Prostate gland (tissue), 2 donors: ENCODE measurements around the gene RCAN3. TPM values are rescaled to one million over a fixed set of nuclear protein-coding genes. Genes with fewer than 3 reads are reported as not detected.

Source experiments
- DNase-seq: peaks from one replicate; pipeline ENCODE4 v3.0.0-alpha.2; 2019; ENCODE audit warnings: low spot score
- H3K27ac ChIP-seq, 2 donors: fragments of 200-600 bp; sonication (generic); 2 replicates each; pipeline ENCODE4 v1.5.1; 2017 to 2019
- H3K27me3 ChIP-seq: fragments of 200-600 bp; sonication (generic); replicated peaks from 2 replicates; pipeline ENCODE4 v1.5.1; 2019; ENCODE audit not compliant: insufficient read depth
- H3K36me3 ChIP-seq, 2 donors: fragments of 200-600 bp; sonication (generic); 1 replicate in 1 of 2; 2 replicates in 1 of 2; pipeline versions ENCODE4 v1.5.1 to v1.8.1; 2017 to 2019
- H3K4me1 ChIP-seq: fragments of 200-600 bp; sonication (generic); replicated peaks from 2 replicates; pipeline ENCODE4 v1.5.1; 2019
- H3K4me3 ChIP-seq, 2 donors: fragments of 200-600 bp; sonication (generic); 2 replicates each; pipeline ENCODE4 v1.5.1; 2017 to 2019
- H3K9me3 ChIP-seq: fragments of 200-600 bp; sonication (generic); 2 replicates; pipeline ENCODE4 v1.5.1; 2017
- CTCF ChIP-seq, 4 experiments: fragments of 200-600 bp in 2 of 4; fragments of 450-650 bp in 2 of 4; sonication (generic) in 2 of 4; IDR thresholded peaks; 1 replicate in 3 of 4; 2 replicates in 1 of 4; pipeline ENCODE4 v1.5.1; 2016 to 2019; ENCODE audit warnings: antibody characterized with exemption in 4 of 4, mild to moderate bottlenecking in 2 of 4, moderate library complexity in 2 of 4
- POLR2A ChIP-seq: fragments of 450-650 bp; IDR thresholded peaks from one replicate; pipeline ENCODE4 v1.6.1; 2016; ENCODE audit warnings: antibody characterized with exemption, mild to moderate bottlenecking
- POLR2AphosphoS5 ChIP-seq: sonication (generic); formaldehyde crosslinking; IDR thresholded peaks from one replicate; pipeline ENCODE4 v1.6.1; 2017; ENCODE audit warnings: antibody characterized with exemption
- WGBS: methylation state at CpG from one replicate; pipeline ENCODE4 v1.1.5; 2018; 5-methylcytosine and 5-hydroxymethylcytosine counted together
- intact Hi-C: fragments of 100-400 bp; cut with DNase I; formaldehyde crosslinking; loops from one replicate; pipeline ENCODE4 v1.14.2; 2022
- total RNA-seq, 2 donors: library from RNA; depleted of rRNA; stranded (reverse); fragments of >200 nt; gene quantifications; one replicate each; pipeline ENCODE4 v1.1.0, GENCODE V29; 2016

Gene RCAN3
- total RNA-seq, 2 donors from 2014 or later = 50.8 to 238 TPM

GRCh38 chr1:24476571-24476970 lies 26.1 kb upstream of the RCAN3 start:
- Histone ChIP-seq H3K4me3 (no peak overlapping the region), H3K9me3 (no peaks in the 10 kb centered on the region), H3K4me1 (peaks cover 10% of the 10 kb centered on the region), H3K36me3 (no peaks in the 10 kb centered on the region), H3K27ac (peak overlapping the region; percentile 35 to 69), H3K27me3 (no peaks in the 10 kb centered on the region)
- 38% methylated on average over 2 of the region's 2 CpGs for WGBS
- TF ChIP-seq CTCF (IDR thresholded peaks at IDR 0.05) (no peak), POLR2AphosphoS5 (no peak), POLR2A (no peak)
- intact Hi-C loops = no loop called here
- no peak for DNase-seq

GRCh38 chr1:24477309-24477708 lies 25.3 kb upstream of the RCAN3 start:
- Histone ChIP-seq H3K9me3 (no peaks in the 10 kb centered on the region), H3K4me3 (no peak overlapping the region), H3K4me1 (peaks cover 10% of the 10 kb centered on the region), H3K27ac (peak overlapping the region; percentile 35 to 69), H3K36me3 (no peaks in the 10 kb centered on the region), H3K27me3 (no peaks in the 10 kb centered on the region)
- WGBS = 72% methylated on average over 4 of the region's 4 CpGs
- TF ChIP-seq POLR2A (no peak), CTCF (IDR thresholded peaks at IDR 0.05) (no peak), POLR2AphosphoS5 (no peak)
- intact Hi-C loops = no loop called here
- no peak for DNase-seq

GRCh38 chr1:24481101-24481500 lies 21.5 kb upstream of the RCAN3 start:
- Histone ChIP-seq H3K4me1 (peaks cover 7% of the 10 kb centered on the region), H3K27ac (no peak overlapping the region), H3K4me3 (no peak overlapping the region), H3K27me3 (no peaks in the 10 kb centered on the region), H3K9me3 (no peaks in the 10 kb centered on the region), H3K36me3 (no peaks in the 10 kb centered on the region)
- intact Hi-C loops = no loop called here
- DNase-seq = no peak
- no peak for TF ChIP-seq POLR2AphosphoS5
- TF ChIP-seq POLR2A = no peak
- TF ChIP-seq CTCF (IDR thresholded peaks at IDR 0.05) = no peak
- WGBS = 89% methylated on average over 2 of the region's 2 CpGs

- Histone ChIP-seq H3K36me3 (no peaks in the 10 kb centered on the region), H3K27me3 (no peaks in the 10 kb centered on the region), H3K27ac (no peak overlapping the region), H3K4me3 (no peak overlapping the region), H3K9me3 (no peaks in the 10 kb centered on the region), H3K4me1 (peaks cover 4% of the 10 kb centered on the region)
- 89% methylated on average over 16 of the region's 16 CpGs for WGBS
- DNase-seq = no peak
- no peak for TF ChIP-seq POLR2AphosphoS5
- no peak for TF ChIP-seq POLR2A
- no peak for TF ChIP-seq CTCF (IDR thresholded peaks at IDR 0.05)
- intact Hi-C loops = no loop called here
Measured at GRCh38 chr1:24481843-24482610, 20.6 kb upstream of the RCAN3 start.

GRCh38 chr1:24483441-24483840 lies 19.2 kb upstream of the RCAN3 start:
- no peaks in the 10 kb centered on the region for H3K36me3 ChIP-seq

More at GRCh38 chr1:24483441-24483840, 19.2 kb upstream of the RCAN3 start:
- no peak for DNase-seq
- H3K27ac ChIP-seq = no peak overlapping the region
- WGBS = 86% methylated on average over 5 of the region's 5 CpGs
- H3K4me3 ChIP-seq = no peak overlapping the region
- no peaks in the 10 kb centered on the region for H3K27me3 ChIP-seq
- TF ChIP-seq CTCF (IDR thresholded peaks at IDR 0.05) = no peak
- TF ChIP-seq POLR2AphosphoS5 = no peak
- TF ChIP-seq POLR2A = no peak
- intact Hi-C loops = no loop called here
- no peaks in the 10 kb centered on the region for H3K9me3 ChIP-seq
- no peaks in the 10 kb centered on the region for H3K4me1 ChIP-seq
